ENCODE data around the gene TGFBR3. TPM values are rescaled to one million over a fixed set of nuclear protein-coding genes. Genes with fewer than 3 reads are reported as not detected.

TGFBR3 gene
- polyA plus RNA-seq, 1 donor (not counting 4 experiments of a cell fraction or from before 2014, with no cell fraction given) = 1.2 TPM

- no peaks in the 10 kb centered on the region for H3K79me2 ChIP-seq (ENCODE audit: control insufficient read depth, insufficient read depth, low read length)
- no peaks in the 10 kb centered on the region for H3K27me3 ChIP-seq (ENCODE audit: control insufficient read depth, extremely low read depth, insufficient read depth, low read length)
- no peaks in the 10 kb centered on the region for H3K36me3 ChIP-seq (ENCODE audit: control insufficient read depth in 2 of 2, extremely low read depth in 1 of 2, insufficient read depth in 2 of 2, low read length in 2 of 2)
- no peak overlapping the region for H3K4me2 ChIP-seq (ENCODE audit: control insufficient read depth, extremely low read depth, insufficient read depth, low read depth, low read length)
- no peak overlapping the region for H3K4me3 ChIP-seq (ENCODE audit: control insufficient read depth in 2 of 3, extremely low read depth in 1 of 3, insufficient read depth in 2 of 3, low read depth in 1 of 3, low read length in 3 of 3)
- no peaks in the 10 kb centered on the region for H3K4me1 ChIP-seq (ENCODE audit: control insufficient read depth, extremely low read depth, insufficient read depth, low read length)
- TF ChIP-seq EZH2 (IDR thresholded peaks at IDR 0.05; ENCODE audit: low read length) (no peak), CTCF (optimal IDR thresholded peaks at IDR 0.05 in 1 of 3, IDR thresholded peaks at IDR 0.05 in 1 of 3, conservative IDR thresholded peaks at IDR 0.05 in 1 of 3; ENCODE audit: extremely low read depth in 1 of 3, insufficient read depth in 2 of 3, low read length in 3 of 3) (no peak)
- H2AFZ ChIP-seq (ENCODE audit: control insufficient read depth, low read length) = no peak overlapping the region
- H3K27ac ChIP-seq (ENCODE audit: control insufficient read depth, insufficient read depth, low read length) = no peak overlapping the region
- H3K9me1 ChIP-seq (ENCODE audit: control insufficient read depth, extremely low read depth, insufficient read depth, low read length) = no peaks in the 10 kb centered on the region
- dilution Hi-C loops (cut with MboI; ENCODE audit: extremely low pct_ligation_motif_present, low sequenced_read_pairs) = no loop called here
- no peaks in the 10 kb centered on the region for H4K20me1 ChIP-seq (ENCODE audit: control insufficient read depth, extremely low read depth, insufficient read depth, low read length)
- FAIRE-seq (no peak), DNase-seq (ENCODE audit: low read depth, low spot score) (no peak)
- no peaks in the 10 kb centered on the region for H3K9me3 ChIP-seq (ENCODE audit: control insufficient read depth, low read depth, low read length)
- no peak overlapping the region for H3K9ac ChIP-seq (ENCODE audit: control insufficient read depth, extremely low read depth, insufficient read depth, low read length)
These were observed 110.7 kb downstream of the TGFBR3 start for GRCh38 chr1:91775227-91775626.

- Histone ChIP-seq H3K36me3 (ENCODE audit: control insufficient read depth in 2 of 2, extremely low read depth in 1 of 2, insufficient read depth in 2 of 2, low read length in 2 of 2) (no peaks in the 10 kb centered on the region), H3K9ac (ENCODE audit: control insufficient read depth, extremely low read depth, insufficient read depth, low read length) (no peak overlapping the region), H4K20me1 (ENCODE audit: control insufficient read depth, extremely low read depth, insufficient read depth, low read length) (no peaks in the 10 kb centered on the region), H3K27ac (ENCODE audit: control insufficient read depth, insufficient read depth, low read length) (no peak overlapping the region), H3K9me1 (ENCODE audit: control insufficient read depth, extremely low read depth, insufficient read depth, low read length) (no peaks in the 10 kb centered on the region), H3K4me3 (ENCODE audit: control insufficient read depth in 2 of 3, extremely low read depth in 1 of 3, insufficient read depth in 2 of 3, low read depth in 1 of 3, low read length in 3 of 3) (no peak overlapping the region), H3K79me2 (ENCODE audit: control insufficient read depth, insufficient read depth, low read length) (no peaks in the 10 kb centered on the region), H3K4me2 (ENCODE audit: control insufficient read depth, extremely low read depth, insufficient read depth, low read depth, low read length) (no peak overlapping the region), H2AFZ (ENCODE audit: control insufficient read depth, low read length) (no peak overlapping the region), H3K27me3 (ENCODE audit: control insufficient read depth, extremely low read depth, insufficient read depth, low read length) (no peaks in the 10 kb centered on the region), H3K9me3 (ENCODE audit: control insufficient read depth, low read depth, low read length) (no peaks in the 10 kb centered on the region), H3K4me1 (ENCODE audit: control insufficient read depth, extremely low read depth, insufficient read depth, low read length) (no peaks in the 10 kb centered on the region)
- dilution Hi-C loops (cut with MboI; ENCODE audit: extremely low pct_ligation_motif_present, low sequenced_read_pairs) = no loop called here
- no peak for TF ChIP-seq CTCF (optimal IDR thresholded peaks at IDR 0.05 in 1 of 3, IDR thresholded peaks at IDR 0.05 in 1 of 3, conservative IDR thresholded peaks at IDR 0.05 in 1 of 3; ENCODE audit: extremely low read depth in 1 of 3, insufficient read depth in 2 of 3, low read length in 3 of 3)
- no peak for TF ChIP-seq EZH2 (IDR thresholded peaks at IDR 0.05; ENCODE audit: low read length)
- no peak for FAIRE-seq
- DNase-seq (ENCODE audit: low read depth, low spot score) = no peak
These were observed 111.3 kb downstream of the TGFBR3 start for GRCh38 chr1:91774520-91775203.

All from keratinocyte (primary cell).